Activated naive CD8-positive, alpha-beta T cell treated with anti-CD3 and anti-CD28 coated beads, Interleukin-2, amount 50 U/mL, for 24 hours (primary cell): Measurements from ENCODE around the gene STK39.

Source experiments
- ATAC-seq: fragments of 150-1000 bp; cut with Tn5 transposase; one replicate; pipeline ENCODE4 v1.10.0; 2021
- DNase-seq: peaks from one replicate; pipeline ENCODE4 v3.0.0; 2021
- H3K27ac Mint-ChIP-seq: one replicate; pipeline ENCODE4 v1.8.0; 2021; ENCODE audit warnings: mild to moderate bottlenecking, mixed read lengths
- H3K27me3 Mint-ChIP-seq: one replicate; pipeline ENCODE4 v1.8.0; 2021; ENCODE audit warnings: mixed read lengths
- H3K36me3 Mint-ChIP-seq: one replicate; pipeline ENCODE4 v1.8.0; 2021; ENCODE audit warnings: low read depth, mixed read lengths
- H3K4me1 Mint-ChIP-seq: one replicate; pipeline ENCODE4 v1.8.0; 2021; ENCODE audit warnings: mixed read lengths
- H3K4me3 Mint-ChIP-seq: one replicate; pipeline ENCODE4 v1.8.0; 2021; ENCODE audit warnings: mild to moderate bottlenecking, moderate library complexity, mixed read lengths
- H3K9me3 Mint-ChIP-seq: one replicate; pipeline ENCODE4 v1.8.0; 2021; ENCODE audit warnings: mixed read lengths

Gene STK39

DNA sequence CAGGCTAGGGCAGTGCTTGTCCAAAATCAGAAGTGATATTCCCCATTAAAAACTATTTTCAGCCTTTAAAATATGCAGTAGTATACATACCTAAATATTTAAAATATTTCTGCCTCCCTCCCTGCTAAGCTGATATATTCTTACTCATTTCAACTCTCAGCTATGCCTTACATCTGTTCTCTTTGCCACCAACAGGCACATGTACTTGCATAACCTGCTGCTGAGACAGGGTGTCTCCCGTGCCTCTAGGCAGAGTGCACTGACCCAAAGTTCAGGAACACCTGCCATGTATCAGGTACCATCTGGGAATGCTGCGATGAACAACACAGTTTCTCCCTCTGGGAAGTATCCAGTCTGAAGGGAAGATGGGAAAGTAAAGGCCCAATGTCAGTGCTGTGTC lies 91.7 kb downstream of the STK39 start:
- DNase-seq (no peak), ATAC-seq (no peak)
- Mint-ChIP-seq H3K9me3 (no peaks in the 10 kb centered on the region), H3K27me3 (no peaks in the 10 kb centered on the region), H3K4me1 (peaks cover 5% of the 10 kb centered on the region), H3K36me3 (peaks cover 2% of the 10 kb centered on the region), H3K4me3 (no peak overlapping the region), H3K27ac (peak overlapping the region; percentile 44)

DNA sequence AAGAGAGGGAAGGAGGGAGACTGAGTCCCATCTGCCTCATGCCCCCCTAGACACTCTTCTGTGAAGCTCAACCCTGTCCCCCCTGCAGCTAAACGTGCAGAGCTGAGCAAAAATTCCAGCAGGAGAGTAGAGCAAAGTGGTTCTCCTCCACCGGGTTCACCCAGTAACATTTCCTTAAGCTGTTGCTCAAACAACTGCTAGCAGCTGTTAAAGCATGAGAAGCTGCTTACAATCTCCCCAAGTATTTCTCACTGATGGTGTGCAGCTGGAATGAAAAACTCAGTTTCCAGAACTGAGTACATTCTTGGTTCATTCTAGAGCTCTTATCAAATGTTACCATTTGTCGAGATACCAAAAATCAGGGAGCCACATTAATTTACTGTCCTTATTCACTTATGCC lies 92.3 kb downstream of the STK39 start:
- H3K27ac Mint-ChIP-seq, result no peak overlapping the region
- no peaks in the 10 kb centered on the region for H3K9me3 Mint-ChIP-seq
- H3K4me1 Mint-ChIP-seq, result peaks cover 5% of the 10 kb centered on the region
- no peaks in the 10 kb centered on the region for H3K27me3 Mint-ChIP-seq
- H3K4me3 Mint-ChIP-seq, result no peak overlapping the region
- DNase-seq (no peak), ATAC-seq (no peak)
- H3K36me3 Mint-ChIP-seq, result peaks cover 4% of the 10 kb centered on the region

DNA sequence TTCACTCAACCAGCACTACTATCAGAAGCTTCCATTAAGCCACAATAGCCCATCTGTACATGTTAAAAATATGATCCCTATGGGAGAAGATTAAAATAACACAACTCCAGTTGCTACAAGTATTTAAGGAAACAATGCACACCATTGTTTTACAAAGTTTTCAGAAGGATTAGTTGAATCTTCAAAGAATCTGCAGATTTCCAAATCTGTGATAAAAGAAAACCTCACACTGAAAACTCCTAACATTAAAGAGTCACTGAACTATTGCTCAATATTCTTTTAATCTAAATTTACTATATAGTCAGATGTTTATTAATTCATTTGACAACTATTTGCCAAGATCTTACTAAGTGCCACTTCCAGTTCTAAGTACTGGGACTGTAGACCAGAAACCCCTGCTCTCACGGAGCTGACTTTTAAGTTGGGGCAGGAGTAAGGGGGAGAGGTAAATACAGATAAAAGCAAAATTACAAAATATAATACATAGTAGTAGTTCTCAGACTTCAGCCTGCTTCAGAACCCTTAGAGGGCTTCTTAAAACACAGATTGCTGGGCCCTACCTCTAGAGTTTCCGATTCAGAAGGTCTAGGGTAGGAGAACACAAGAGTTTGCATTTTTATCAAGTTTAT lies 94.4 kb downstream of the STK39 start:
- DNase-seq, result no peak
- no peak for ATAC-seq
- Mint-ChIP-seq H3K4me3 (no peak overlapping the region), H3K9me3 (no peaks in the 10 kb centered on the region), H3K27me3 (no peaks in the 10 kb centered on the region), H3K4me1 (peaks cover 10% of the 10 kb centered on the region), H3K27ac (no peak overlapping the region), H3K36me3 (peaks cover 6% of the 10 kb centered on the region)

GRCh38 chr2:168149986-168150385 lies 97.4 kb downstream of the STK39 start:
- DNase-seq (no peak), ATAC-seq (no peak)
- Mint-ChIP-seq H3K4me1 (peaks cover 5% of the 10 kb centered on the region), H3K36me3 (peaks cover 4% of the 10 kb centered on the region), H3K4me3 (no peak overlapping the region), H3K27ac (no peak overlapping the region), H3K27me3 (no peaks in the 10 kb centered on the region), H3K9me3 (no peaks in the 10 kb centered on the region)

GRCh38 chr2:168149150-168149974 lies 98.0 kb downstream of the STK39 start:
- no peaks in the 10 kb centered on the region for H3K27me3 Mint-ChIP-seq
- no peaks in the 10 kb centered on the region for H3K9me3 Mint-ChIP-seq
- no peak for DNase-seq
- ATAC-seq, result peak; percentile 52
- peaks cover 4% of the 10 kb centered on the region for H3K36me3 Mint-ChIP-seq
- no peak overlapping the region for H3K4me3 Mint-ChIP-seq
- peaks cover 5% of the 10 kb centered on the region for H3K4me1 Mint-ChIP-seq
- H3K27ac Mint-ChIP-seq, result no peak overlapping the region

- ATAC-seq, result no peak
Observed at GRCh38 chr2:168147830-168148794, 99.3 kb downstream of the STK39 start.

DNA sequence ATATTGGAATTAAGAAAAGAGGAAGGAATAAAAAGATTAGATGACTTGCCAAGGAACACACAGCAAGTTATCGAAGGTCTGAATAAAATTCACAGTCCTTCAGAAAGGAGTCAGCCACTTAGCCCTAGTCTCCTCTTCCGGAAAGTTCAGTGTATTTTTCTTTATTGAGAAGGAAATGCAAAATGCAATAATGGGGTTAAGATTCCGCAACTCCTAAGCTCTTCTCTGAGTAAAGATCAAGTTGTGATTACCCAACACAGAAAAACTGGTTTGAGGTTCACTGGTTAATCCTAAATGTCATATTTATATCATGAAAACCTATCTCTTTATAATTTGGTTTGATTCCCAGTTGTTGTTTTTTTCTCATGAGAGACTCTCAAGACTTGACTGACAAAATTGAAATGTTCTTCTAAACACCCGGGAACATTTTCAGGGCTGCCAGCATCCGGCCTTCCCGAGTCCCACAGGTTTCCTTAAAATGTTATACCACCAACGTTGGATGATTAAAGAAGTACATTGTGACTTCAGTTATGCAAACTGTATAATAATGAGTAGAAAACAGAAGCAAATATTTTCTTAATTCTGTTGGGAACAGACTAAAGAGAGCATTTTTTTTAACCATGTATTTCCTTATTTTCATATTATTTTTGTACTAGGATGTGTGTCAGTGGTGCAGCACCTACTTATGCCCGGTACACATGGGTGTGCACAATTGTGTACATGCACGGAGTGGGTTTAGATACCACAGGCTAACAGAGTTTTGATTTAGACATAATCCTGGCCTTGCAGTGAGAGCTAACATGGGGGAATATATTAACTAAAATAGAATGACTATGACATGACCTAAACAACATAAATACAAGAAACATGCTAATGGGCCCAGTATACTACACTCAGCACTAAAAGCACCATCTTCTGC lies 100.2 kb downstream of the STK39 start:
- no peak overlapping the region for H3K27ac Mint-ChIP-seq
- no peak for DNase-seq
- H3K36me3 Mint-ChIP-seq, result peaks cover 4% of the 10 kb centered on the region
- H3K4me3 Mint-ChIP-seq, result no peak overlapping the region
- H3K4me1 Mint-ChIP-seq, result peaks cover 5% of the 10 kb centered on the region
- no peak for ATAC-seq
- H3K27me3 Mint-ChIP-seq, result no peaks in the 10 kb centered on the region
- H3K9me3 Mint-ChIP-seq, result no peaks in the 10 kb centered on the region

More at GRCh38 chr2:168147830-168148794, 99.3 kb downstream of the STK39 start:
- H3K9me3 Mint-ChIP-seq, result no peaks in the 10 kb centered on the region
- peaks cover 4% of the 10 kb centered on the region for H3K36me3 Mint-ChIP-seq
- no peaks in the 10 kb centered on the region for H3K27me3 Mint-ChIP-seq
- no peak overlapping the region for H3K4me3 Mint-ChIP-seq
- no peak for DNase-seq
- H3K4me1 Mint-ChIP-seq, result peaks cover 5% of the 10 kb centered on the region
- H3K27ac Mint-ChIP-seq, result no peak overlapping the region

DNA sequence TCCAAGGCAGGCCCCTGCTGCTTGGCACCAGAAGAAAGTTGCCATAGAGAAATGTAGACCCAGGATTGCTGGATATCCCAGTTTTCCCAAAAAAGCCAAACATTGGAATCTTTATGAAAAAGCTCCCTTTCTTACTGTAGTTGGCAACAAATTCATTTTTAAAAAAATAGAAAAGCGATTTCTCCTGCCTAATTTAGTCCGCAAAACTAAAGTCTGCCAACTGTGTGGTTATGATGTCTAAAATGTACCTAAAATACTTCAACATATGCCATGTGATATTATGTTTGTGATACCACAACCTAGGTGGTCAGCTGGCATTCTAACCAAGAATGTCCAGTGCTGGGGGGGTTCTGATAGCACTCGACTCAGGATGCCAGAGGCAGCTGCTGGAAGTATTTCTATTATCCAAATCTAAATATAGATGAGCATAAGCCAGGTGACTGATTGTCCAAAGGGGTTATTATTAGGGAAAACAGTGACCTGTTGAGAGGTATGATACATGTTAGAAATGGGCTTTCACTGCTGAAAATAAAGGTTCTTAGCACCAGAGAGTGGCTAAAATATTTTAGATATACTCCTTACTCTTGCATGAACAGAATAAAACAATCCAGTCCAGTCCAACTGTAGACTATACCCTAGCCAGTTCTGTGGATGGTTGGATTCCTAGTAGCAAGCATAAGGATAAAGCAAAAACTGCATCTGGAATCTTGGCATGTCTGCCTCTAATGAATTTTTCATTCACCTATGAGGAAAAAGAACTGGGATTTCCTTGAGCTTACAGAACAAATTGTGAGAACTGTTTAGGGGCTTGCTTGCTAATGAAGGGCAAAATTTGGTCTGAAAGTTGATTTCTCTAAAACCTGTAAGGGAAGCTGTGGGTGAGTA lies 101.7 kb downstream of the STK39 start:
- no peak for ATAC-seq
- Mint-ChIP-seq H3K4me3 (no peak overlapping the region), H3K4me1 (peaks cover 5% of the 10 kb centered on the region), H3K27me3 (no peaks in the 10 kb centered on the region), H3K36me3 (peaks cover 4% of the 10 kb centered on the region), H3K27ac (no peak overlapping the region), H3K9me3 (no peaks in the 10 kb centered on the region)
- no peak for DNase-seq

DNA sequence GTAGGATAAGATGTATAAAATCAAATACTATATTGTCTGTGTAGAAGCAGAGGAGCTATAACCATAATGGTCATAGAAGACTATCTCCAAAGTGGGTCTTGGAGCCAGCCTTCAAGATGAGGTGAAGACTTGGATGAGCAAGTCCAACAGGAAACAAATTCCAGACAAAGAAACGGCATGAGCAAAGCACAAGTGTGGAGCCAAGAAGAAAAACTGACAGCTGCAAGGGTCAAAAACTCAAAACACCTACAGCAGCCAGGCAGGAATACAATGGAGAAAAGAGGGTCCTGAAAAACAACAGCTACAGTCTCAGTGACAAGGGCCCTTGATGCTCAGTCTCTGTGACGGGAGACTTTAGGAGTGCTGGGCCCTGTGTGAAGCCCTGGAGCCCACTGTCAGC lies 102.4 kb downstream of the STK39 start:
- Mint-ChIP-seq H3K4me1 (peaks cover 5% of the 10 kb centered on the region), H3K27me3 (no peaks in the 10 kb centered on the region), H3K4me3 (no peak overlapping the region), H3K27ac (no peak overlapping the region), H3K9me3 (no peaks in the 10 kb centered on the region), H3K36me3 (peaks cover 2% of the 10 kb centered on the region)
- DNase-seq, result no peak
- ATAC-seq, result no peak

- DNase-seq (no peak), ATAC-seq (no peak)
- Mint-ChIP-seq H3K4me1 (no peaks in the 10 kb centered on the region), H3K9me3 (no peaks in the 10 kb centered on the region), H3K4me3 (no peak overlapping the region), H3K27ac (no peak overlapping the region), H3K27me3 (no peaks in the 10 kb centered on the region), H3K36me3 (no peaks in the 10 kb centered on the region)
Observed at GRCh38 chr2:168143813-168144212, 103.6 kb downstream of the STK39 start.

GRCh38 chr2:168140892-168141291 lies 106.5 kb downstream of the STK39 start:
- Mint-ChIP-seq H3K4me1 (peaks cover 4% of the 10 kb centered on the region), H3K9me3 (no peaks in the 10 kb centered on the region), H3K4me3 (no peak overlapping the region), H3K36me3 (peaks cover 14% of the 10 kb centered on the region), H3K27ac (no peak overlapping the region), H3K27me3 (no peaks in the 10 kb centered on the region)
- DNase-seq (no peak), ATAC-seq (no peak)

GRCh38 chr2:168139852-168140251 lies 107.5 kb downstream of the STK39 start:
- Mint-ChIP-seq H3K27me3 (no peaks in the 10 kb centered on the region), H3K4me3 (no peak overlapping the region), H3K27ac (no peak overlapping the region), H3K36me3 (peaks cover 21% of the 10 kb centered on the region), H3K4me1 (peaks cover 4% of the 10 kb centered on the region), H3K9me3 (no peaks in the 10 kb centered on the region)
- ATAC-seq (no peak), DNase-seq (no peak)

DNA sequence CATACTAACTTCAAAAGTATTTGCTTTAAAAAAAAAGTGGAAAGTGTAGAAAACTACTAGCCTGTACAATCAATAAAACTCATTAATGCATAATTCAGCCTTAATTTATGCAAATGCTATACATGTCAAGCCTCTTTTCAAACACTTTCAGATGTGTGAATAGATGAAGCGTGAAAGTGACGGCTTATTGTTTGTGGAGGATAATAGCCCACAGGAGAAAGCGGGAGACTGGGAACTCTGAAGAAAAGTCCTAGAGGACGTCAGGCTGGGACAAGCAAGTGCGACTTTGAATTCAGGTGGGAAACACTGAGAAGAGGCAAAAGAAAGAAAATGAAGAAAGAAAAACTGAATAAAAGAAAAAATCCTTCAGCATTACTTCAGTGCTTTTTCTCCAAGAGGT lies 108.5 kb downstream of the STK39 start:
- H3K4me1 Mint-ChIP-seq, result peaks cover 4% of the 10 kb centered on the region
- H3K9me3 Mint-ChIP-seq, result no peaks in the 10 kb centered on the region
- peaks cover 24% of the 10 kb centered on the region for H3K36me3 Mint-ChIP-seq
- no peaks in the 10 kb centered on the region for H3K27me3 Mint-ChIP-seq
- H3K27ac Mint-ChIP-seq, result no peak overlapping the region
- no peak overlapping the region for H3K4me3 Mint-ChIP-seq
- no peak for ATAC-seq
- no peak for DNase-seq
